ENCODE data around the gene DMAC2L.
A peak's percentile ranks its signal among the peaks of the same experiment; 100 is the strongest.
"Not testable (repeated sequence)": the region's sequence is repeated elsewhere in the genome, so short reads cannot be mapped to it uniquely, and the experiment has no call there.

Gene DMAC2L

DNA sequence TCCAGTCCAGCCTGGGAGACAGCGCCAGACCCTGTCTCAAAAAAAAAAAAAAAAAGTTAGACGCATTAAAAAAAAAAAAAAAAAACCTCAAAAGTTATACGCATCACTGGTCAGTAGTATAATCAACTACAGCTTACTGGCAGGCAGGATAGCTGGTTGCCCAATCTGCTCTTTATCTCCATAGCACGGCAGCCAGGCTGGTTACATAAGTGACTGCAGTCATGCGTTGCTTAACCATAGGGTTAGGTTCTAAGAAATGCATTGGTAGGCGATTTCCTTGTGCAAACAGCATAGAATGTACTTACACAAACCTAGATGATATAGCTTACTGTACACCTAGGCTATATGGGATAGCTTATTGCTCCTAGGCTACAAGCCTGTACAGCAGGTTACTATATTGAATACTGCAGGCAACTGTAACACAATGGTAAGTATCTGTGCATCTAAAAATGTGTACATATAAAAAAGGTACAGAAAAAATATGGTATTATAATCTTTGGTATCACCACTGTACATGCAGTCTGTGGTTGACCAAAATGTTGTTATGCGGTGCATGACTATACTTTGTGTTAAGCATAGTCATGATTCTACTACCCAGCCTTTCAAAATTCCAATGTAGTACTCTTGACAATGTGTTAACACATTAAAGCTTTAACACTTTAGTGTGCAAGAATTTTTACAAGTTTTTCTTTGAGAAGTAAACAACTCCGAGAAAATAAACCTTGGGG lies 8.2 kb upstream of the DMAC2L start:
- H3K27ac ChIP-seq (ENCODE audit: low read length), result no peak overlapping the region

GRCh38 chr14:50308363-50308915 lies 3.7 kb upstream of the DMAC2L start:
- Histone ChIP-seq H3K4me1 (ENCODE audit: control insufficient read depth, insufficient read depth, low read length) (peaks cover 16% of the 10 kb centered on the region), H3K36me3 (ENCODE audit: control insufficient read depth in 2 of 2, insufficient read depth in 2 of 2, low read length in 2 of 2) (no peaks in the 10 kb centered on the region), H3K9ac (ENCODE audit: low read length in 2 of 2) (no peak overlapping the region), H3K27me3 (ENCODE audit: control insufficient read depth in 1 of 2, insufficient read depth in 2 of 2, low read length in 2 of 2) (no peaks in the 10 kb centered on the region), H3K9me3 (ENCODE audit: control insufficient read depth in 2 of 2, low read length in 2 of 2) (no peaks in the 10 kb centered on the region), H3K4me3 (ENCODE audit: low read length in 2 of 2) (no peak overlapping the region), H3K27ac (ENCODE audit: low read length) (no peak overlapping the region)

More for the DNA sequence above, 8.2 kb upstream of the DMAC2L start:
- no peaks in the 10 kb centered on the region for H3K36me3 ChIP-seq (ENCODE audit: control insufficient read depth in 2 of 2, insufficient read depth in 2 of 2, low read length in 2 of 2)
- no peak overlapping the region for H3K9ac ChIP-seq (ENCODE audit: low read length in 2 of 2)
- H3K27me3 ChIP-seq (ENCODE audit: control insufficient read depth in 1 of 2, insufficient read depth in 2 of 2, low read length in 2 of 2), result no peaks in the 10 kb centered on the region
- no peak overlapping the region for H3K4me3 ChIP-seq (ENCODE audit: low read length in 2 of 2)
- no peaks in the 10 kb centered on the region for H3K4me1 ChIP-seq (ENCODE audit: control insufficient read depth, insufficient read depth, low read length)
- no peaks in the 10 kb centered on the region for H3K9me3 ChIP-seq (ENCODE audit: control insufficient read depth in 2 of 2, low read length in 2 of 2)

DNA sequence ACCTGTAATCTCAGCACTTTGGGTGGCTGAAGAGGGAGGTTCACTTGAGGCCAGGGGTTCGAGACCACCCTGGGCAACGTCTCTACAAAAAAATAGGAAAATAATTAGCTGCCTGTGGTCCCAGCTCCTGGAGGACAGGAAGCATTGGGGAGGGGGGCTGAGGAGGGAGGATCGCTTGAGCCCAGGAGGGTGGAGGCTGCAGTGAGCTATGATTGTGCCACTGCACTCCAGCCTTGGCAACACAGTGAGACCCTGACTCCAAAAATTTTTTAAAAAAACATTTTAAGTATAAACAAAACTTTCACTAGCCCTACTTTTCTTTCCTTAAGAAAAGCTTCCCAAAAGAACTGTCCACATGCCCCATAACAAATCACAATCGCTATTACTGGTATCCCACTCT lies 1.7 kb upstream of the DMAC2L start:
- H3K9ac ChIP-seq (ENCODE audit: low read length in 2 of 2), result no peak overlapping the region
- no peaks in the 10 kb centered on the region for H3K9me3 ChIP-seq (ENCODE audit: control insufficient read depth in 2 of 2, low read length in 2 of 2)
- H3K27ac ChIP-seq (ENCODE audit: low read length), result no peak overlapping the region
- no peaks in the 10 kb centered on the region for H3K36me3 ChIP-seq (ENCODE audit: control insufficient read depth in 2 of 2, insufficient read depth in 2 of 2, low read length in 2 of 2)
- peaks cover 16% of the 10 kb centered on the region for H3K4me1 ChIP-seq (ENCODE audit: control insufficient read depth, insufficient read depth, low read length)
- no peaks in the 10 kb centered on the region for H3K27me3 ChIP-seq (ENCODE audit: control insufficient read depth in 1 of 2, insufficient read depth in 2 of 2, low read length in 2 of 2)
- no peak overlapping the region for H3K4me3 ChIP-seq (ENCODE audit: low read length in 2 of 2)

- Histone ChIP-seq H3K4me3 (ENCODE audit: low read length in 2 of 2) (peak overlapping the region; percentile 76 to 93), H3K4me1 (ENCODE audit: control insufficient read depth, insufficient read depth, low read length) (peaks cover 16% of the 10 kb centered on the region), H3K27ac (ENCODE audit: low read length) (peak overlapping the region; percentile 79), H3K9ac (ENCODE audit: low read length in 2 of 2) (peak overlapping the region; percentile 77 to 93), H3K36me3 (ENCODE audit: control insufficient read depth in 2 of 2, insufficient read depth in 2 of 2, low read length in 2 of 2) (no peaks in the 10 kb centered on the region), H3K9me3 (ENCODE audit: control insufficient read depth in 2 of 2, low read length in 2 of 2) (no peaks in the 10 kb centered on the region), H3K27me3 (ENCODE audit: control insufficient read depth in 1 of 2, insufficient read depth in 2 of 2, low read length in 2 of 2) (no peaks in the 10 kb centered on the region)
These were observed 670 bp upstream of the DMAC2L start for GRCh38 chr14:50311337-50311971.

- H3K36me3 ChIP-seq (ENCODE audit: control insufficient read depth in 2 of 2, insufficient read depth in 2 of 2, low read length in 2 of 2), result no peaks in the 10 kb centered on the region
- no peaks in the 10 kb centered on the region for H3K9me3 ChIP-seq (ENCODE audit: control insufficient read depth in 2 of 2, low read length in 2 of 2)
- H3K4me3 ChIP-seq (ENCODE audit: low read length in 2 of 2), result peak overlapping the region; percentile 76 to 93
- no peaks in the 10 kb centered on the region for H3K27me3 ChIP-seq (ENCODE audit: control insufficient read depth in 1 of 2, insufficient read depth in 2 of 2, low read length in 2 of 2)
- H3K9ac ChIP-seq (ENCODE audit: low read length in 2 of 2), result peak overlapping the region; percentile 77 to 85
- H3K4me1 ChIP-seq (ENCODE audit: control insufficient read depth, insufficient read depth, low read length), result peaks cover 16% of the 10 kb centered on the region
- H3K27ac ChIP-seq (ENCODE audit: low read length), result peak overlapping the region; percentile 79
These were observed 570 bp downstream of the DMAC2L start for GRCh38 chr14:50312734-50313054.

DNA sequence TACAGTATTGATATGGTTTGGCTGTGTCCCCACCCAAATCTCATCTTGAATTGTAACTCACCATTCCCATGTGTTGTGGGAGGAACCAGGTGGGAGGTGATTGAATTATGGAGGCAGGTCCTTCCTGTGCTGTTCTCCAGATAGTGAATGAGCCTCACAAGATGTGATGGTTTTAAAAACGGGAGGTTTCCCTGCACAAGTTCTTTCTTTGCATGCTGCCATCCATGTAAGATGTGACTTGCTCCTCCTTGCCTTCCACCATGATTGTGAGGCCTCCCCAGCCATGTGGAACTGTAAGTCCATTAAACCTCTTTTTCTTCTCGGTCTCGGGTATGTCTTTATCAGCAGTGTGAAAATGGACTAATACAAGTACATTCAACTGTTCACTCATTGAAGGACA lies 2.0 kb downstream of the DMAC2L start:
- not testable (repeated sequence) for H3K4me3 ChIP-seq (ENCODE audit: low read length in 2 of 2); H3K36me3 ChIP-seq (ENCODE audit: control insufficient read depth in 2 of 2, insufficient read depth in 2 of 2, low read length in 2 of 2); H3K9me3 ChIP-seq (ENCODE audit: control insufficient read depth in 2 of 2, low read length in 2 of 2); H3K9ac ChIP-seq (ENCODE audit: low read length in 2 of 2); H3K27ac ChIP-seq (ENCODE audit: low read length); H3K27me3 ChIP-seq (ENCODE audit: control insufficient read depth in 1 of 2, insufficient read depth in 2 of 2, low read length in 2 of 2)
- peaks cover 16% of the 10 kb centered on the region for H3K4me1 ChIP-seq (ENCODE audit: control insufficient read depth, insufficient read depth, low read length)

GRCh38 chr14:50318031-50318626 lies 6.0 kb downstream of the DMAC2L start:
- Histone ChIP-seq H3K27me3 (ENCODE audit: control insufficient read depth in 1 of 2, insufficient read depth in 2 of 2, low read length in 2 of 2) (no peaks in the 10 kb centered on the region), H3K9me3 (ENCODE audit: control insufficient read depth in 2 of 2, low read length in 2 of 2) (no peaks in the 10 kb centered on the region), H3K4me3 (ENCODE audit: low read length in 2 of 2) (no peak overlapping the region), H3K9ac (ENCODE audit: low read length in 2 of 2) (no peak overlapping the region), H3K36me3 (ENCODE audit: control insufficient read depth in 2 of 2, insufficient read depth in 2 of 2, low read length in 2 of 2) (peaks cover 0 to 3% of the 10 kb centered on the region in 2 donors), H3K4me1 (ENCODE audit: control insufficient read depth, insufficient read depth, low read length) (peaks cover 1% of the 10 kb centered on the region), H3K27ac (ENCODE audit: low read length) (no peak overlapping the region)

DNA sequence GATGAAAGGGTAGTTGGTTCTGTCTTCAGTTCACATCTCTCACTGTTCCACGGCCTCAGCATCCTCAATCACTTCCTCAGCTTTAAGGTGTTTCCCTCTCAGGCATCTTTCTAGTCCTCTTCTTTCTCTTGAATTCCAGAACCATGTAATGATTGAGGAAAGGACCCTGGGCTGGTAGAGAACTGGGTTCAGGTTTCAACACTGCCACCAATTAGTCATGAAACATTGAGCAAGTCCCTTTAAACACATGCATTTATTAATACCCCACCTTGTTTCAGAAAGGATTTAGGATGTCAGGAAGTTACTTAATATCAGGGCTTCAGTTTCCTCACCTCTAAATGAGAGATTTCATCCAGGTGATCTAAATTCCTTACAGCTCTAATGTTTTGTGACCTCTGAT lies 7.2 kb downstream of the DMAC2L start:
- H3K27me3 ChIP-seq (ENCODE audit: control insufficient read depth in 1 of 2, insufficient read depth in 2 of 2, low read length in 2 of 2), result no peaks in the 10 kb centered on the region
- no peaks in the 10 kb centered on the region for H3K4me1 ChIP-seq (ENCODE audit: control insufficient read depth, insufficient read depth, low read length)
- peaks cover 3 to 4% of the 10 kb centered on the region in 2 donors for H3K36me3 ChIP-seq (ENCODE audit: control insufficient read depth in 2 of 2, insufficient read depth in 2 of 2, low read length in 2 of 2)
- no peaks in the 10 kb centered on the region for H3K9me3 ChIP-seq (ENCODE audit: control insufficient read depth in 2 of 2, low read length in 2 of 2)
- H3K9ac ChIP-seq (ENCODE audit: low read length in 2 of 2), result no peak overlapping the region
- no peak overlapping the region for H3K4me3 ChIP-seq (ENCODE audit: low read length in 2 of 2)
- H3K27ac ChIP-seq (ENCODE audit: low read length), result no peak overlapping the region

- Histone ChIP-seq H3K9ac (ENCODE audit: low read length in 2 of 2) (no peak overlapping the region), H3K4me1 (ENCODE audit: control insufficient read depth, insufficient read depth, low read length) (no peaks in the 10 kb centered on the region), H3K4me3 (ENCODE audit: low read length in 2 of 2) (no peak overlapping the region), H3K27ac (ENCODE audit: low read length) (no peak overlapping the region), H3K27me3 (ENCODE audit: control insufficient read depth in 1 of 2, insufficient read depth in 2 of 2, low read length in 2 of 2) (no peaks in the 10 kb centered on the region), H3K9me3 (ENCODE audit: control insufficient read depth in 2 of 2, low read length in 2 of 2) (no peaks in the 10 kb centered on the region), H3K36me3 (ENCODE audit: control insufficient read depth in 2 of 2, insufficient read depth in 2 of 2, low read length in 2 of 2) (peaks cover 3 to 4% of the 10 kb centered on the region in 2 donors)
These were observed 7.6 kb downstream of the DMAC2L start for GRCh38 chr14:50319721-50320120.

GRCh38 chr14:50320283-50320682 lies 8.2 kb downstream of the DMAC2L start:
- Histone ChIP-seq H3K9ac (ENCODE audit: low read length in 2 of 2) (no peak overlapping the region), H3K9me3 (ENCODE audit: control insufficient read depth in 2 of 2, low read length in 2 of 2) (no peaks in the 10 kb centered on the region), H3K4me1 (ENCODE audit: control insufficient read depth, insufficient read depth, low read length) (no peaks in the 10 kb centered on the region), H3K36me3 (ENCODE audit: control insufficient read depth in 2 of 2, insufficient read depth in 2 of 2, low read length in 2 of 2) (peaks cover 3 to 4% of the 10 kb centered on the region in 2 donors), H3K27ac (ENCODE audit: low read length) (no peak overlapping the region), H3K27me3 (ENCODE audit: control insufficient read depth in 1 of 2, insufficient read depth in 2 of 2, low read length in 2 of 2) (no peaks in the 10 kb centered on the region), H3K4me3 (ENCODE audit: low read length in 2 of 2) (no peak overlapping the region)

All from stomach smooth muscle (tissue), 2 donors.